PFSK-1 (cell line): Measurements from ENCODE around the gene RASL10B.

Experiments used
- FOXP2 ChIP-seq: optimal IDR thresholded peaks from 2 replicates; pipeline ENCODE3; 2011; ENCODE audit warnings: borderline replicate concordance, control low read depth, inconsistent platforms; ENCODE audit not compliant: insufficient read depth; ENCODE audit errors: extremely low read length, extremely low read depth
- POLR2AphosphoS5 ChIP-seq: IDR thresholded peaks from 2 replicates; pipeline ENCODE4 v1.6.1; 2012; ENCODE audit warnings: low read depth, mild to moderate bottlenecking, control low read depth, low read length, moderate library complexity
- REST ChIP-seq, 2 experiments: IDR thresholded peaks; 2 replicates each; pipeline versions ENCODE4 v1.6.1 to v1.8.0; 2011 to 2012; ENCODE audit warnings: low read depth in 2 of 2, low read length in 2 of 2, control low read depth in 1 of 2, inconsistent platforms in 1 of 2, mild to moderate bottlenecking in 1 of 2, moderate library complexity in 1 of 2; ENCODE audit not compliant: insufficient read depth in 1 of 2
- SIN3A ChIP-seq: IDR thresholded peaks from 2 replicates; pipeline ENCODE4 v1.6.1; 2012; ENCODE audit warnings: mild to moderate bottlenecking, low read length, moderate library complexity, borderline replicate concordance; ENCODE audit not compliant: insufficient read depth
- TAF1 ChIP-seq: IDR thresholded peaks from 2 replicates; pipeline ENCODE4 v1.6.1; 2012; ENCODE audit warnings: low read length, control low read depth, borderline replicate concordance; ENCODE audit not compliant: insufficient read depth

RASL10B gene

GRCh38 chr17:35773129-35773528 is 41.7 kb downstream of the RASL10B start:
- TF ChIP-seq SIN3A = no peak

GRCh38 chr17:35773679-35774425 is 42.4 kb downstream of the RASL10B start:
- TF ChIP-seq POLR2AphosphoS5 = peak; percentile 39; the same call in 1 of the 2 replicates
- peak in 1 of 2 experiments; percentile 51; a peak in 2 of 4 replicates for TF ChIP-seq REST (IDR thresholded peaks at IDR 0.05; ENCODE audit: insufficient read depth in 1 of 2, low read depth in 2 of 2, low read length in 2 of 2)
- TF ChIP-seq SIN3A = no peak
- peak; percentile 27 for TF ChIP-seq FOXP2
- peak; percentile 31; the same call in 1 of the 2 replicates for TF ChIP-seq TAF1

GRCh38 chr17:35774499-35774898 is 43.1 kb downstream of the RASL10B start:
- TF ChIP-seq POLR2AphosphoS5 (no peak), FOXP2 (no peak), REST (IDR thresholded peaks at IDR 0.05; ENCODE audit: insufficient read depth in 1 of 2, low read depth in 2 of 2, low read length in 2 of 2) (no peak), TAF1 (no peak; the same call in 1 of the 2 replicates), SIN3A (no peak)

GRCh38 chr17:35775039-35775438 is 43.6 kb downstream of the RASL10B start:
- no peak for TF ChIP-seq REST (IDR thresholded peaks at IDR 0.05; ENCODE audit: insufficient read depth in 1 of 2, low read depth in 2 of 2, low read length in 2 of 2)
- TF ChIP-seq TAF1 = no peak
- no peak for TF ChIP-seq FOXP2
- TF ChIP-seq SIN3A = no peak
- no peak for TF ChIP-seq POLR2AphosphoS5

GRCh38 chr17:35775583-35775982 is 44.1 kb downstream of the RASL10B start:
- TF ChIP-seq TAF1 = no peak
- TF ChIP-seq FOXP2 = no peak
- TF ChIP-seq POLR2AphosphoS5 = no peak
- TF ChIP-seq REST (IDR thresholded peaks at IDR 0.05; ENCODE audit: insufficient read depth in 1 of 2, low read depth in 2 of 2, low read length in 2 of 2) = no peak
- TF ChIP-seq SIN3A = no peak
